T-cell (primary cell): ENCODE measurements around the gene KLF3. TPM values are rescaled to one million over a fixed set of nuclear protein-coding genes. Genes with fewer than 3 reads are reported as not detected.

Experiments
- ATAC-seq, 4 experiments: fragments of 200-7000 bp in 3 of 4; fragments of 150-1000 bp in 1 of 4; cut with Tn5 transposase; replicated peaks in 1 of 4; 1 replicate in 3 of 4; 2 replicates in 1 of 4; pipeline ENCODE4 v1.10.0; 2021; ENCODE audit warnings: moderate library complexity in 3 of 4, mild to moderate bottlenecking in 2 of 4, moderate number of reproducible peaks in 1 of 4
- CTCF ChIA-PET, 2 donors: fragments of 300-600 bp; sonication (Branson Sonifier 250); formaldehyde crosslinking; loops; one replicate each; lab custom pipeline; 2022; ENCODE audit warnings: antibody characterized with exemption in 2 of 2; lab: Charles Lee
- POLR2A ChIA-PET, 2 donors: fragments of 300-600 bp; sonication (Branson Sonifier 250); formaldehyde crosslinking; loops; one replicate each; lab custom pipeline; 2022; ENCODE audit warnings: antibody characterized with exemption in 2 of 2; lab: Charles Lee
- DNase-seq, 35 experiments: peaks; one replicate each; pipeline versions ENCODE4 v3.0.0 to v3.0.0-alpha.2; 2013 to 2023
- H3K27ac ChIP-seq: one replicate; pipeline ENCODE4 v1.5.1; 2013; ENCODE audit warnings: low read length
- H3K27me3 ChIP-seq, 2 experiments: replicated peaks in 1 of 2; 1 replicate in 1 of 2; 2 replicates in 1 of 2; pipeline versions ENCODE4 v1.6.1 to v1.7.0; 2013; ENCODE audit warnings: low read length in 1 of 2, mixed read lengths in 1 of 2; ENCODE audit not compliant: control insufficient read depth in 2 of 2, insufficient read depth in 2 of 2; ENCODE audit errors: extremely low read depth in 1 of 2
- H3K36me3 ChIP-seq, 2 donors: 1 replicate in 1 of 2; 2 replicates in 1 of 2; pipeline versions ENCODE4 v1.6.1 to v1.7.0; 2013; ENCODE audit warnings: low read length in 1 of 2; ENCODE audit not compliant: control insufficient read depth in 2 of 2, insufficient read depth in 1 of 2; ENCODE audit errors: extremely low read depth in 1 of 2
- H3K4me1 ChIP-seq, 2 experiments: 1 replicate in 1 of 2; 2 replicates in 1 of 2; pipeline versions ENCODE4 v1.6.1 to v1.7.0; 2013; ENCODE audit warnings: low read length in 2 of 2, mixed read lengths in 1 of 2; ENCODE audit not compliant: insufficient read depth in 2 of 2, control insufficient read depth in 1 of 2; ENCODE audit errors: extremely low read depth in 1 of 2
- H3K4me3 ChIP-seq, 2 donors: 1 replicate in 1 of 2; 2 replicates in 1 of 2; pipeline versions ENCODE4 v1.5.1 to v1.7.0; 2013; ENCODE audit warnings: mild to moderate bottlenecking in 2 of 2, low read length in 1 of 2, moderate library complexity in 1 of 2; ENCODE audit not compliant: control insufficient read depth in 1 of 2; ENCODE audit errors: extremely low read depth in 1 of 2
- H3K9me3 ChIP-seq: 2 replicates; pipeline ENCODE4 v1.7.0; 2013
- H3K27ac Mint-ChIP-seq, 2 donors: one replicate each; pipeline ENCODE4 v1.8.0; 2020 to 2021; ENCODE audit warnings: mild to moderate bottlenecking in 2 of 2, mixed read lengths in 2 of 2
- H3K27me3 Mint-ChIP-seq, 2 donors: one replicate each; pipeline ENCODE4 v1.8.0; 2021 to 2022; ENCODE audit warnings: mixed read lengths in 2 of 2
- H3K36me3 Mint-ChIP-seq: one replicate; pipeline ENCODE4 v1.8.0; 2021; ENCODE audit warnings: mixed read lengths
- H3K4me1 Mint-ChIP-seq, 3 donors: one replicate each; pipeline ENCODE4 v1.8.0; 2020 to 2022; ENCODE audit warnings: mixed read lengths in 3 of 3, mild to moderate bottlenecking in 1 of 3
- H3K4me3 Mint-ChIP-seq, 3 donors: one replicate each; pipeline ENCODE4 v1.8.0; 2020 to 2022; ENCODE audit warnings: mild to moderate bottlenecking in 3 of 3, mixed read lengths in 3 of 3, moderate library complexity in 3 of 3
- H3K9me3 Mint-ChIP-seq, 3 donors: one replicate each; pipeline ENCODE4 v1.8.0; 2020 to 2022; ENCODE audit warnings: mixed read lengths in 3 of 3
- WGBS: methylation state at CpG from one replicate; pipeline ENCODE4 v1.1.5; 2013; ENCODE audit warnings: missing lambda C conversion rate; ENCODE audit not compliant: insufficient coverage; 5-methylcytosine and 5-hydroxymethylcytosine counted together
- total RNA-seq, 35 experiments: library from RNA in 6 of 35; stranded (reverse) in 6 of 35; fragments of 120-200 nt in 1 of 35; gene quantifications; one replicate each; pipeline versions ENCODE4 v1.2.1 to v1.2.4 and lab custom pipeline; 2013 to 2026

Gene KLF3
- total RNA-seq, 5 donors from 2014 or later (not counting 1 experiment from before 2014, with no cell fraction given): 115 to 127 (median 124) TPM

GRCh38 chr4:38644201-38644600, 19.8 kb upstream of the KLF3 start:
- WGBS: no CpG with 5 or more reads among the region's 3 CpGs
- H3K27ac ChIP-seq: no peak overlapping the region
- H3K4me1 Mint-ChIP-seq: peaks cover 11 to 17% (median 15%) of the 10 kb centered on the region in 3 donors
- no peaks in the 10 kb centered on the region for H3K36me3 ChIP-seq
- H3K27me3 Mint-ChIP-seq: peaks cover 0 to 3% of the 10 kb centered on the region in 2 donors
- peaks cover 3 to 5% of the 10 kb centered on the region in 2 experiments for H3K4me1 ChIP-seq
- no peak for DNase-seq
- ATAC-seq: no peak
- H3K4me3 Mint-ChIP-seq: no peak overlapping the region
- H3K9me3 ChIP-seq: no peaks in the 10 kb centered on the region
- H3K36me3 Mint-ChIP-seq: peaks cover 5% of the 10 kb centered on the region
- H3K9me3 Mint-ChIP-seq: peaks cover 0 to 5% (median 3%) of the 10 kb centered on the region in 3 donors
- H3K27ac Mint-ChIP-seq: no peak overlapping the region
- CTCF ChIA-PET: interaction anchor here (0.6 to 0.7 kb wide), 3 partner anchors 9 to 279 kb away, joined by 3 to 5 read pairs (median 3); no protein-coding TSS in a partner anchor
- POLR2A ChIA-PET: interaction anchor here (0.5 to 0.8 kb wide), 5 partner anchors 21 to 327 kb away, joined by 3 to 11 read pairs (median 5); no protein-coding TSS in a partner anchor
- H3K4me3 ChIP-seq: no peak overlapping the region
- no peaks in the 10 kb centered on the region for H3K27me3 ChIP-seq

- Histone ChIP-seq H3K9me3 (no peaks in the 10 kb centered on the region), H3K36me3 (no peaks in the 10 kb centered on the region), H3K4me3 (no peak overlapping the region), H3K27ac (no peak overlapping the region), H3K4me1 (peaks cover 3 to 6% of the 10 kb centered on the region in 2 experiments), H3K27me3 (no peaks in the 10 kb centered on the region)
- Mint-ChIP-seq H3K27ac (peak overlapping the region in 1 of 2 donors; percentile 50), H3K27me3 (no peaks in the 10 kb centered on the region), H3K4me3 (no peak overlapping the region), H3K36me3 (no peaks in the 10 kb centered on the region), H3K4me1 (peaks cover 16 to 27% (median 24%) of the 10 kb centered on the region in 3 donors), H3K9me3 (no peaks in the 10 kb centered on the region)
- WGBS: no CpG with 5 or more reads among the region's 2 CpGs
- CTCF ChIA-PET: interaction anchor here (0.6 to 1.1 kb wide), 3 partner anchors 27 to 328 kb away, joined by 3 to 5 read pairs (median 4); no protein-coding TSS in a partner anchor
- POLR2A ChIA-PET: interaction anchor here (0.6 to 0.7 kb wide), 2 partner anchors 25 to 28 kb away, joined by 3 read pairs; no protein-coding TSS in a partner anchor
- DNase-seq (no peak), ATAC-seq (no peak)
Measured at GRCh38 chr4:38647101-38647819, 16.7 kb upstream of the KLF3 start.

DNA sequence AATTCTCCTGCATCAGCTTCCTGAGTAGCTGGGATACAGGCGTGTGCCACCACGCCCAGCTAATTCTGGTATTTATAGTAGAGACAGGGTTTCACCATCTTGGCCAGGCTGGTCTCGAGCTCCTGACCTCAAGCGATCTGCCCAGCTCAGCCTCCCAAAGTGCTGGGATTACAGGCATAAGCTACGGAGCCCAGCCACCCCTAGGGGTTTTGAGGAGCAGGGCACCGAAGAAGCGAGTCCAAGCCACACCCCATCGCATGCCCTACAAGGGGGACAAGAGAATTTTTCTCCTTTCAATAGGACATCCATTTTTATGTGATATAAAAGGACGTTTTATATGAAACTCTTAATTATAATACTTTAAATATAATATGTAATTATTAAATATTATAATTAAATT, 13.9 kb upstream of the KLF3 start:
- ATAC-seq (no peak), DNase-seq (no peak)
- POLR2A ChIA-PET: no interaction called here
- H3K4me1 Mint-ChIP-seq: peaks cover 40 to 56% (median 50%) of the 10 kb centered on the region in 3 donors
- Histone ChIP-seq H3K27ac (no peak overlapping the region), H3K9me3 (no peaks in the 10 kb centered on the region), H3K4me3 (no peak overlapping the region), H3K36me3 (no peaks in the 10 kb centered on the region), H3K4me1 (peaks cover 15 to 20% of the 10 kb centered on the region in 2 experiments), H3K27me3 (no peaks in the 10 kb centered on the region)
- no peaks in the 10 kb centered on the region for H3K27me3 Mint-ChIP-seq
- H3K9me3 Mint-ChIP-seq: no peaks in the 10 kb centered on the region
- H3K27ac Mint-ChIP-seq: no peak overlapping the region
- H3K4me3 Mint-ChIP-seq: no peak overlapping the region
- CTCF ChIA-PET: no interaction called here
- no peaks in the 10 kb centered on the region for H3K36me3 Mint-ChIP-seq
- 87% methylated on average over 3 of the region's 9 CpGs for WGBS

- ATAC-seq (peak; percentile 77 to 93 (median 90)), DNase-seq (peak in 32 of 35 experiments; percentile 41 to 84 (median 62))
- H3K27me3 ChIP-seq: no peaks in the 10 kb centered on the region
- ChIA-PET CTCF (interaction anchor here (0.6 to 2.3 kb wide), 15 partner anchors 12 to 891 kb away, joined by 3 to 17 read pairs (median 4); no protein-coding TSS in a partner anchor), POLR2A (interaction anchor here (0.5 to 2.8 kb wide), 17 partner anchors 9 to 969 kb away, joined by 3 to 82 read pairs (median 5); no protein-coding TSS in a partner anchor)
- no peaks in the 10 kb centered on the region for H3K9me3 Mint-ChIP-seq
- H3K4me3 ChIP-seq: peak overlapping the region; percentile 31 to 47
- no peaks in the 10 kb centered on the region for H3K36me3 Mint-ChIP-seq
- peaks cover 28 to 34% of the 10 kb centered on the region in 2 experiments for H3K4me1 ChIP-seq
- H3K9me3 ChIP-seq: no peaks in the 10 kb centered on the region
- 75% methylated on average over 2 of the region's 8 CpGs for WGBS
- H3K4me1 Mint-ChIP-seq: peaks cover 59 to 68% (median 67%) of the 10 kb centered on the region in 3 donors
- H3K27me3 Mint-ChIP-seq: no peaks in the 10 kb centered on the region
- H3K27ac Mint-ChIP-seq: peak overlapping the region; percentile 97 to 98
- H3K36me3 ChIP-seq: no peaks in the 10 kb centered on the region
- peak overlapping the region; percentile 98 for H3K27ac ChIP-seq
- H3K4me3 Mint-ChIP-seq: peak overlapping the region; percentile 73 to 82 (median 81)
Measured at GRCh38 chr4:38654273-38654672, 9.7 kb upstream of the KLF3 start.

GRCh38 chr4:38656111-38656510, 7.9 kb upstream of the KLF3 start:
- no CpG with 5 or more reads among the region's 2 CpGs for WGBS
- H3K4me1 ChIP-seq: peaks cover 31 to 42% of the 10 kb centered on the region in 2 experiments
- H3K27ac Mint-ChIP-seq: peak overlapping the region; percentile 97 to 98

DNA sequence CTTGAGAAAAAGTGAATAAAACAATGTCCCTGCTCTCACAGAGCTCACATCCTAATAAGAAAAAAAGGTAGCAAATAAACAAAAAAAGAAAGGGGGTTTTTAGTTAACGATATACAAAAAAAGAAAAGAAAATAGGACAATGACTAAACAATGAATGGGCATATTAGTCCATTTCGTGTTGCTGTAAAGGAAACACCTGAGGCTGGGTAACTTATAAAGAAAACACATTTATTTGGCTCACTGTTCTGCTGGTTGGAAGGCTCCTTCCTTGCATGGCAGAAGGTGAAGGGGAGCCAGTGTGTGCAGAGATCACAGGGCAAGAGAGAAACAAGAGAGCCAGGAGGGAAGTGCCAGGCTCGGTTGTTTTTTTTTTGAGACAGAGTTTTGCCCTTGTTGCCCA, 4.7 kb upstream of the KLF3 start:
- peak overlapping the region; percentile 40 for H3K27ac ChIP-seq
- peaks cover 70 to 74% (median 73%) of the 10 kb centered on the region in 3 donors for H3K4me1 Mint-ChIP-seq
- no peaks in the 10 kb centered on the region for H3K9me3 ChIP-seq
- ChIA-PET POLR2A (interaction anchor here in 1 of 2 donors (0.6 to 0.7 kb wide), 2 partner anchors 165 to 540 kb away, joined by 3 to 4 read pairs; no protein-coding TSS in a partner anchor), CTCF (interaction anchor here (0.9 to 1.6 kb wide), 4 partner anchors 9 to 340 kb away, joined by 3 to 7 read pairs (median 4); no protein-coding TSS in a partner anchor)
- ATAC-seq (no peak), DNase-seq (no peak)
- WGBS: 40% methylated on average over 2 of the region's 3 CpGs
- peak overlapping the region in 2 of 3 donors; percentile 14 to 43 for H3K4me3 Mint-ChIP-seq
- H3K4me1 ChIP-seq: peaks cover 27 to 55% of the 10 kb centered on the region in 2 experiments
- H3K4me3 ChIP-seq: no peak overlapping the region
- H3K27me3 ChIP-seq: no peaks in the 10 kb centered on the region
- no peaks in the 10 kb centered on the region for H3K27me3 Mint-ChIP-seq
- H3K9me3 Mint-ChIP-seq: no peaks in the 10 kb centered on the region
- H3K36me3 ChIP-seq: no peaks in the 10 kb centered on the region
- H3K36me3 Mint-ChIP-seq: peaks cover 3% of the 10 kb centered on the region
- peak overlapping the region; percentile 88 to 90 for H3K27ac Mint-ChIP-seq

More at GRCh38 chr4:38656111-38656510, 7.9 kb upstream of the KLF3 start:
- POLR2A ChIA-PET: interaction anchor here (0.9 to 2.8 kb wide), 3 partner anchors 11 to 18 kb away, joined by 4 to 82 read pairs (median 10); no protein-coding TSS in a partner anchor
- DNase-seq: no peak
- ATAC-seq: no peak
- peak overlapping the region in 2 of 3 donors; percentile 39 to 82 for H3K4me3 Mint-ChIP-seq
- CTCF ChIA-PET: interaction anchor here in 1 of 2 donors (1.0 to 2.3 kb wide), 2 partner anchors 11 to 337 kb away, joined by 3 to 14 read pairs; no protein-coding TSS in a partner anchor
- no peak overlapping the region for H3K4me3 ChIP-seq
- no peaks in the 10 kb centered on the region for H3K9me3 Mint-ChIP-seq
- no peaks in the 10 kb centered on the region for H3K27me3 ChIP-seq
- H3K36me3 ChIP-seq: no peaks in the 10 kb centered on the region
- no peaks in the 10 kb centered on the region for H3K9me3 ChIP-seq
- no peak overlapping the region for H3K27ac ChIP-seq
- peaks cover 3% of the 10 kb centered on the region for H3K36me3 Mint-ChIP-seq
- peaks cover 76 to 84% (median 81%) of the 10 kb centered on the region in 3 donors for H3K4me1 Mint-ChIP-seq
- no peaks in the 10 kb centered on the region for H3K27me3 Mint-ChIP-seq
